ENCODE results near the gene P2RY12.

Gene P2RY12

DNA sequence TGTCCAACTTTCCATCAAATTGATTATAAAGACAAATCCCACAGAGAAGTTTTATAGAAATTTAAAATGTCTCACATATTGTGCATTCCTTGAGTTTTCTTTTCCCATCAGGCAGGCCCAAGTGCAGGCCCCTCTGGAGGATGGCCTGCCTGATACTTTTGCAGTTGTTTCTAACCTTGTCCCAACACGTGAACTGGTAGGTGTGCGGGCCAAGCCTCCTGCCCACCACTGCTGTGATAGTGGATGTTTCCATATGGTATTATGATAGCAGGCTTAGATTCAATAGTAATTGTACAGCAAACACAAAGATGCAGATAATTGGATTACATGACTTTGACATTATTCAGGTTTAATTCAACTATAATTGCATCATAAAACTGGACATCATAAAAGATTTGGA, 1.4 kb downstream of the P2RY12 start:
- H3K27ac ChIP-seq, result no peak overlapping the region
- H3K4me2 ChIP-seq, result no peak overlapping the region
- no peaks in the 10 kb centered on the region for H3K36me3 ChIP-seq (ENCODE audit: insufficient read depth)
- H3K4me1 ChIP-seq (ENCODE audit: low read depth, poor library complexity, severe bottlenecking), result no peaks in the 10 kb centered on the region
- no peak overlapping the region for H3K9ac ChIP-seq
- H3K79me2 ChIP-seq (ENCODE audit: insufficient read depth, low read depth), result no peaks in the 10 kb centered on the region
- TF ChIP-seq, protein P1, sequence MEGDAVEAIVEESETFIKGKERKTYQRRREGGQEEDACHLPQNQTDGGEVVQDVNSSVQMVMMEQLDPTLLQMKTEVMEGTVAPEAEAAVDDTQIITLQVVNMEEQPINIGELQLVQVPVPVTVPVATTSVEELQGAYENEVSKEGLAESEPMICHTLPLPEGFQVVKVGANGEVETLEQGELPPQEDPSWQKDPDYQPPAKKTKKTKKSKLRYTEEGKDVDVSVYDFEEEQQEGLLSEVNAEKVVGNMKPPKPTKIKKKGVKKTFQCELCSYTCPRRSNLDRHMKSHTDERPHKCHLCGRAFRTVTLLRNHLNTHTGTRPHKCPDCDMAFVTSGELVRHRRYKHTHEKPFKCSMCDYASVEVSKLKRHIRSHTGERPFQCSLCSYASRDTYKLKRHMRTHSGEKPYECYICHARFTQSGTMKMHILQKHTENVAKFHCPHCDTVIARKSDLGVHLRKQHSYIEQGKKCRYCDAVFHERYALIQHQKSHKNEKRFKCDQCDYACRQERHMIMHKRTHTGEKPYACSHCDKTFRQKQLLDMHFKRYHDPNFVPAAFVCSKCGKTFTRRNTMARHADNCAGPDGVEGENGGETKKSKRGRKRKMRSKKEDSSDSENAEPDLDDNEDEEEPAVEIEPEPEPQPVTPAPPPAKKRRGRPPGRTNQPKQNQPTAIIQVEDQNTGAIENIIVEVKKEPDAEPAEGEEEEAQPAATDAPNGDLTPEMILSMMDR (conservative IDR thresholded peaks at IDR 0.05; ENCODE audit: low read depth, low read length), result no peak
- no peak overlapping the region for H3K4me3 ChIP-seq (IDR thresholded peaks at IDR 0.05; ENCODE audit: insufficient read depth, low read depth, low read length)
- no peak overlapping the region for H2AFZ ChIP-seq (ENCODE audit: low read depth)
- H4K20me1 ChIP-seq (ENCODE audit: insufficient read depth), result no peaks in the 10 kb centered on the region
- H3K27me3 ChIP-seq (ENCODE audit: insufficient read depth, low read depth), result no peaks in the 10 kb centered on the region

DNA sequence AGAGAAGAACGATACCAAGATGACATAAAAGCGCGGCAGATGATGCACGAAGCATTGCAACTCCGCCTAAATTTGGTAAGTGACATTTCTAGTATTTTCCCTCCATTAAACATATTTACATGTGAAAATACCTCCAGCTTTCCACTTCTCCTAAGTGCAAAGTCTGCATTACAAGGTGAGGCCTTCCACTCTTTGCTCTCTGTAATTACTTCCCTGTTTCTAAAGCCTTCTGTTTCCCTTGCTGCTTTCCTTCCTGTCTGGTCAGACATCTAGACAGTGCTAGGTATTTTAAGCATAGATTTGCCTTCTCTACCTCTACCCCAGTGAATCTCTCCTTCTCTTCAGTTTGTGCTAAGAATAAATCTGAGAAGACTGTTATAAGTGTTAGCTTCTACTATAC, 1.9 kb downstream of the P2RY12 start:
- H3K4me1 ChIP-seq (ENCODE audit: low read depth, poor library complexity, severe bottlenecking), result no peaks in the 10 kb centered on the region
- no peak overlapping the region for H3K27ac ChIP-seq
- H3K4me2 ChIP-seq, result no peak overlapping the region
- H3K4me3 ChIP-seq (IDR thresholded peaks at IDR 0.05; ENCODE audit: insufficient read depth, low read depth, low read length), result no peak overlapping the region
- H4K20me1 ChIP-seq (ENCODE audit: insufficient read depth), result no peaks in the 10 kb centered on the region
- H3K27me3 ChIP-seq (ENCODE audit: insufficient read depth, low read depth), result no peaks in the 10 kb centered on the region
- no peak overlapping the region for H3K9ac ChIP-seq
- no peak overlapping the region for H2AFZ ChIP-seq (ENCODE audit: low read depth)
- H3K36me3 ChIP-seq (ENCODE audit: insufficient read depth), result no peaks in the 10 kb centered on the region
- TF ChIP-seq, protein P1 (conservative IDR thresholded peaks at IDR 0.05; ENCODE audit: low read depth, low read length), result no peak
- no peaks in the 10 kb centered on the region for H3K79me2 ChIP-seq (ENCODE audit: insufficient read depth, low read depth)

GRCh38 chr3:151379083-151379734, 5.3 kb downstream of the P2RY12 start:
- Histone ChIP-seq H3K9ac (no peak overlapping the region), H3K27ac (no peak overlapping the region), H3K4me1 (ENCODE audit: low read depth, poor library complexity, severe bottlenecking) (no peaks in the 10 kb centered on the region), H3K4me3 (IDR thresholded peaks at IDR 0.05; ENCODE audit: insufficient read depth, low read depth, low read length) (no peak overlapping the region), H3K79me2 (ENCODE audit: insufficient read depth, low read depth) (no peaks in the 10 kb centered on the region), H3K36me3 (ENCODE audit: insufficient read depth) (no peaks in the 10 kb centered on the region), H4K20me1 (ENCODE audit: insufficient read depth) (no peaks in the 10 kb centered on the region), H2AFZ (ENCODE audit: low read depth) (no peak overlapping the region), H3K4me2 (no peak overlapping the region), H3K27me3 (ENCODE audit: insufficient read depth, low read depth) (no peaks in the 10 kb centered on the region)
- TF ChIP-seq, protein P1 (conservative IDR thresholded peaks at IDR 0.05; ENCODE audit: low read depth, low read length), result peak; percentile 49; the same call in 1 of the 2 replicates

DNA sequence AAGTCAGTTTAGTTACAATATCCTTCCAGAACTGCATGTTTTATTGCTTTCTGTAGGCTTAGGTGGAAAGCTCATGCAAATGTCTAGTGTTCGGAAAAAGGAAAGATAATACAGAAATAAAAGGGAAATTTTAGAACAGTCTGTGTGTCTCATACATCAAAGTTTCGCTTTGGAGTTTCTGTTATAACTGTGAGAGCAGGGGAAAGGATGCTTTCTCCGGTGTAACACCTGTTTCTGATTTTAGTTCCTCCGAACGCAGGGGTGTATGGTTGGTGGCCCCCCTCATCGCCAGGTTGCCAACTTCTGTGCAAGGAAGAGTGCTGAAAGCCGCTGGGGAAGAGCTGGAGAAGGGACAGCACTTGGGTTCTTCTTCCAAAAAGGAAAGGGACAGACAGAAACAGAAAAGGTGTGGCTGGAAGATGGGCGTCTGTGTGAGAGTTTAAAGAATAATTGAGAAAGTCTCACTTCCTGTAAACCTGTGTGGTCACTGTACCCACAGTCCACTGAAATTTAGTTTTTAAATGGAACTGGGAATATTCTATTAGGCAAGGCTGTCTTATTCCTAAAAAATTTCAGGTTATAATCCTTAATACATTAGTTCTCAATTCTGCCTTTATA, 6.7 kb downstream of the P2RY12 start:
- Histone ChIP-seq H3K4me2 (no peak overlapping the region), H3K27me3 (ENCODE audit: insufficient read depth, low read depth) (no peaks in the 10 kb centered on the region), H2AFZ (ENCODE audit: low read depth) (no peak overlapping the region), H3K27ac (no peak overlapping the region), H4K20me1 (ENCODE audit: insufficient read depth) (no peaks in the 10 kb centered on the region), H3K4me1 (ENCODE audit: low read depth, poor library complexity, severe bottlenecking) (no peaks in the 10 kb centered on the region), H3K4me3 (IDR thresholded peaks at IDR 0.05; ENCODE audit: insufficient read depth, low read depth, low read length) (no peak overlapping the region), H3K9ac (no peak overlapping the region), H3K36me3 (ENCODE audit: insufficient read depth) (no peaks in the 10 kb centered on the region), H3K79me2 (ENCODE audit: insufficient read depth, low read depth) (no peaks in the 10 kb centered on the region)
- TF ChIP-seq, protein P1 (conservative IDR thresholded peaks at IDR 0.05; ENCODE audit: low read depth, low read length), result no peak

Data from KMS-11 (cell line).